Esophagus (tissue), 2 donors: ENCODE measurements around the gene OBI1. TPM values are rescaled to one million over a fixed set of nuclear protein-coding genes. Genes with fewer than 3 reads are reported as not detected.
A peak's percentile ranks its signal among the peaks of the same experiment; 100 is the strongest.

Experiments
- H3K27ac ChIP-seq, 2 donors: one replicate each; pipeline ENCODE4 v1.5.1; 2013; ENCODE audit warnings: low read depth in 2 of 2, mild to moderate bottlenecking in 2 of 2, inconsistent platforms in 1 of 2, low read length in 1 of 2, moderate library complexity in 1 of 2
- H3K27me3 ChIP-seq, 2 donors: one replicate each; pipeline ENCODE4 v1.6.1; 2013; ENCODE audit warnings: low read length in 2 of 2, control low read depth in 1 of 2, mild to moderate bottlenecking in 1 of 2; ENCODE audit not compliant: insufficient read depth in 2 of 2, control insufficient read depth in 1 of 2
- H3K36me3 ChIP-seq, 2 donors: one replicate each; pipeline ENCODE4 v1.6.1; 2013; ENCODE audit warnings: low read length in 1 of 2; ENCODE audit not compliant: control insufficient read depth in 2 of 2, insufficient read depth in 2 of 2
- H3K4me1 ChIP-seq, 2 donors: one replicate each; pipeline ENCODE4 v1.6.1; 2013; ENCODE audit warnings: low read length in 1 of 2; ENCODE audit not compliant: control insufficient read depth in 2 of 2, insufficient read depth in 2 of 2
- H3K4me3 ChIP-seq, 2 donors: one replicate each; pipeline ENCODE4 v1.5.1; 2013; ENCODE audit warnings: low read length in 2 of 2, mild to moderate bottlenecking in 2 of 2, low read depth in 1 of 2, moderate library complexity in 1 of 2
- H3K9me3 ChIP-seq, 2 donors: one replicate each; pipeline ENCODE4 v1.6.1; 2013; ENCODE audit warnings: mild to moderate bottlenecking in 2 of 2, low read depth in 1 of 2, low read length in 1 of 2, moderate library complexity in 1 of 2; ENCODE audit not compliant: control insufficient read depth in 2 of 2, insufficient read depth in 1 of 2
- WGBS, 2 donors: extraction: QIAGEN DNeasy Blood & Tissue Kit; methylation state at CpG; one replicate each; pipeline ENCODE4 v1.1.7; 2013; 5-methylcytosine and 5-hydroxymethylcytosine counted together
- polyA plus RNA-seq, 2 donors: library from polyadenylated mRNA; stranded (reverse); fragments of 200-250 nt; gene quantifications; one replicate each; pipeline ENCODE4 v1.2.3, GENCODE V29; 2013
- donor health status: healthy with polysubstance abuse.
- donor health status: Bipolar disorder and iron deficiency.

The OBI1 gene
- polyA plus RNA-seq, 2 donors, result 1.2 to 3.3 TPM

GRCh38 chr13:78607409-78608251, 51.3 kb downstream of the OBI1 start:
- H3K27ac ChIP-seq, result no peak overlapping the region
- peaks cover 0 to 5% of the 10 kb centered on the region in 2 donors for H3K9me3 ChIP-seq
- H3K27me3 ChIP-seq, result peaks cover 15 to 64% of the 10 kb centered on the region in 2 donors
- H3K36me3 ChIP-seq, result no peaks in the 10 kb centered on the region
- WGBS, 2 donors, result 14 to 20% methylated on average over 42 of the region's 42 CpGs
- no peak overlapping the region for H3K4me3 ChIP-seq
- peaks cover 14 to 25% of the 10 kb centered on the region in 2 donors for H3K4me1 ChIP-seq

- Histone ChIP-seq H3K27ac (no peak overlapping the region), H3K9me3 (peaks cover 0 to 9% of the 10 kb centered on the region in 2 donors), H3K27me3 (peaks cover 15 to 73% of the 10 kb centered on the region in 2 donors), H3K36me3 (no peaks in the 10 kb centered on the region), H3K4me3 (no peak overlapping the region), H3K4me1 (peaks cover 15 to 29% of the 10 kb centered on the region in 2 donors)
- 12 to 19% methylated on average over 30 of the region's 30 CpGs for WGBS, 2 donors
Measured at GRCh38 chr13:78606471-78607408, 52.2 kb downstream of the OBI1 start.

GRCh38 chr13:78604782-78605611, 54.0 kb downstream of the OBI1 start:
- 4 to 10% methylated on average over 20 of the region's 20 CpGs for WGBS, 2 donors
- H3K27me3 ChIP-seq, result peaks cover 13 to 86% of the 10 kb centered on the region in 2 donors
- H3K9me3 ChIP-seq, result peaks cover 0 to 9% of the 10 kb centered on the region in 2 donors
- peaks cover 19 to 34% of the 10 kb centered on the region in 2 donors for H3K4me1 ChIP-seq
- no peak overlapping the region for H3K4me3 ChIP-seq
- H3K27ac ChIP-seq, result no peak overlapping the region
- no peaks in the 10 kb centered on the region for H3K36me3 ChIP-seq

GRCh38 chr13:78603240-78603957, 55.6 kb downstream of the OBI1 start, which contains the start of gene POU4F1:
Gene POU4F1, minus strand, starts transcription at chr13:78603552. Its CDS starts 226 bp downstream, at chr13:78603326.
- 1 to 3% methylated on average over 68 to 80 of the region's 80 CpGs for WGBS, 2 donors
- H3K4me1 ChIP-seq, result peaks cover 16 to 24% of the 10 kb centered on the region in 2 donors
- peak within 1 kb of the TSS; percentile 37 to 48 for H3K4me3 ChIP-seq
- peaks cover 0 to 9% of the 10 kb centered on the region in 2 donors for H3K9me3 ChIP-seq
- no peaks in the 10 kb centered on the region for H3K36me3 ChIP-seq
- no peak within 1 kb of the TSS for H3K27ac ChIP-seq
- H3K27me3 ChIP-seq, result peaks cover 13 to 81% of the 10 kb centered on the region in 2 donors

GRCh38 chr13:78602561-78603239, 56.3 kb downstream of the OBI1 start:
- Histone ChIP-seq H3K36me3 (no peaks in the 10 kb centered on the region), H3K9me3 (peaks cover 0 to 9% of the 10 kb centered on the region in 2 donors), H3K4me1 (peaks cover 13 to 20% of the 10 kb centered on the region in 2 donors), H3K4me3 (peak overlapping the region; percentile 37 to 48), H3K27me3 (peaks cover 13 to 78% of the 10 kb centered on the region in 2 donors), H3K27ac (no peak overlapping the region)
- WGBS, 2 donors, result 2 to 3% methylated on average over 46 to 51 of the region's 51 CpGs

GRCh38 chr13:78601874-78602560, 56.9 kb downstream of the OBI1 start:
- WGBS, 2 donors, result 4 to 5% methylated on average over 55 to 112 of the region's 112 CpGs
- Histone ChIP-seq H3K9me3 (peaks cover 2 to 12% of the 10 kb centered on the region in 2 donors), H3K27me3 (peaks cover 12 to 77% of the 10 kb centered on the region in 2 donors), H3K4me3 (peak overlapping the region in 1 of 2 donors; percentile 48), H3K4me1 (peaks cover 12 to 19% of the 10 kb centered on the region in 2 donors), H3K27ac (no peak overlapping the region), H3K36me3 (no peaks in the 10 kb centered on the region)

GRCh38 chr13:78601124-78601873, 57.7 kb downstream of the OBI1 start:
- no peaks in the 10 kb centered on the region for H3K36me3 ChIP-seq
- H3K27ac ChIP-seq, result no peak overlapping the region
- peaks cover 8 to 19% of the 10 kb centered on the region in 2 donors for H3K4me1 ChIP-seq
- 6 to 7% methylated on average over 58 of the region's 58 CpGs for WGBS, 2 donors
- H3K4me3 ChIP-seq, result peak overlapping the region in 1 of 2 donors; percentile 48
- peaks cover 2 to 13% of the 10 kb centered on the region in 2 donors for H3K9me3 ChIP-seq
- H3K27me3 ChIP-seq, result peaks cover 10 to 77% of the 10 kb centered on the region in 2 donors
